Stimulated activated memory B cell treated with anti-CD40 and anti-IgM and Interleukin-4, amounts not matched to agents 10 μg/mL and 1 μg/mL and 100 μg/mL, for 72 hours (primary cell): ENCODE data around the gene ERVH48-1.
A peak's percentile ranks its signal among the peaks of the same experiment; 100 is the strongest.
"Not testable (repeated sequence)": the region's sequence is repeated elsewhere in the genome, so short reads cannot be mapped to it uniquely, and the experiment has no call there.

Experiments used
- ATAC-seq: fragments of 150-1000 bp; cut with Tn5 transposase; 2 replicates; pipeline ENCODE4 v1.10.0; 2021
- H3K27ac Mint-ChIP-seq: one replicate; pipeline ENCODE4 v1.8.0; 2022; ENCODE audit warnings: mild to moderate bottlenecking, mixed read lengths
- H3K27me3 Mint-ChIP-seq: one replicate; pipeline ENCODE4 v1.8.0; 2022; ENCODE audit warnings: mixed read lengths
- H3K36me3 Mint-ChIP-seq: one replicate; pipeline ENCODE4 v1.8.0; 2022; ENCODE audit warnings: mixed read lengths
- H3K4me1 Mint-ChIP-seq: one replicate; pipeline ENCODE4 v1.8.0; 2022; ENCODE audit warnings: mixed read lengths
- H3K4me3 Mint-ChIP-seq: one replicate; pipeline ENCODE4 v1.8.0; 2022; ENCODE audit warnings: mild to moderate bottlenecking, moderate library complexity, mixed read lengths
- H3K9me3 Mint-ChIP-seq: one replicate; pipeline ENCODE4 v1.8.0; 2022; ENCODE audit warnings: mixed read lengths

ERVH48-1 gene

DNA sequence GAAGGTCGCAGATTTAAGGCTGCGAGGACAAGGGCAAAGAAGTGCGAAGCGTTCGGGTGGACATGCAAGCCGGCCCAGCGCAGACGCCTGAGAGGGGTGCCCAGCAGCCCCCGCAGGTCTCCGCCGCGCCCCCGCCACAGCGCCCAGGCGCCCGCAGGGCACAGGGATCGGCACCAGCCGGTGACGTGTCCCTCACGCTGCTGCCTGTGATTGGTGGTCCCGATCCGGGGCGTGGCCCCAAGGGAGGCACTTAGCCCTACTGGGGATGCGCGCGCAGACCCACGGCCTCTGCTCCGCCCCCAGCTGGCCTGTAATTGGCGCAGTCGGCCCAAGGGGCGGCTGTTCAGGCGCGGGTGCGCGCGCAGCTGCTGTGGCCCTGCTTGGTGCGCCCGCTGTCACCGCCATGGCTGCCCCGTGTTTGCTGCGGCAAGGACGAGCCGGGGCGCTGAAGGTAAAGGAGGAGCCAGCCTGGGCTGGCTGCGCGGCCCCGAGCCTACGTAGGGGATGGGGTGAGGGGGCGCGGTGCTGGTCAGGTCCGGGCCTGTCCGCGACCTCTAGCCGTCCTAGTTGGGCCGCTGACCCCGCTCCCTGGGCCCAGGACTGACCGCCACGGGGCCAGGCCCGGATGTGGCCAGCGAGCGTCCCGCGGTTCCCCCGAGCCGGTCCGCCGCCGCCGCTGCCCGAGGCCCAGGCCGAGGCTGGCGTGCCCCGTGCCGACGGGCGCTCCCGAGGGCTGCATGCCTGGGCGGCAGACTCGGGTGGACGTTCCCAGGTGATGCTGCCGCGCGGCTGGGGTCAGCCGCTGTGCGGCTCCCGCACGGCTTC lies 32.3 kb downstream of the ERVH48-1 start, which contains the start of gene NDUFV3:
TSS of gene NDUFV3 (plus strand) at position 379 of the 825 bp plus-strand sequence. CDS start at position 404, 25 bp downstream.
- peaks cover 14% of the 10 kb centered on the region for H3K36me3 Mint-ChIP-seq
- peaks cover 11% of the 10 kb centered on the region for H3K4me1 Mint-ChIP-seq
- H3K27ac Mint-ChIP-seq = peak within 1 kb of the TSS; percentile 89
- H3K9me3 Mint-ChIP-seq = no peaks in the 10 kb centered on the region
- ATAC-seq = peak; percentile 99
- H3K27me3 Mint-ChIP-seq = no peaks in the 10 kb centered on the region
- peak within 1 kb of the TSS; percentile 92 for H3K4me3 Mint-ChIP-seq

DNA sequence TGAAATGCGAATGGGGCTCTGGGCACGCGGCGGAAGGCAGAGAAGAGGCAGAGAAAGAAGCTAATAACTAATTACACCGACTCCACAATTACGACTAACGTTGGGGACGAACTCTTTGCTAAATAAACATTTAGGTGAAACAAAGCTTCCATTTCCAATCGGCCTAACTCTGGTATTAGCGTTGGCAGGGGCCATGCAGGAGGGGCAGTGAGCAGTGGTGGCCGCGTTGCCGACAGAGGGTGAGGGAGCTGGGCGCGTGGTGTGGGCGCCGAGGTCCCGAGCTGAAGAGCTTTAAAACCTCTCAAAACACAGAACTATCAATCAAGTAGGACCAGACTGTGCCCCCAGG lies 32.9 kb downstream of the ERVH48-1 start:
- Mint-ChIP-seq H3K36me3 (peaks cover 8% of the 10 kb centered on the region), H3K27ac (peak overlapping the region; percentile 89), H3K9me3 (no peaks in the 10 kb centered on the region), H3K27me3 (no peaks in the 10 kb centered on the region), H3K4me3 (peak overlapping the region; percentile 92), H3K4me1 (peaks cover 6% of the 10 kb centered on the region)
- ATAC-seq = no peak

DNA sequence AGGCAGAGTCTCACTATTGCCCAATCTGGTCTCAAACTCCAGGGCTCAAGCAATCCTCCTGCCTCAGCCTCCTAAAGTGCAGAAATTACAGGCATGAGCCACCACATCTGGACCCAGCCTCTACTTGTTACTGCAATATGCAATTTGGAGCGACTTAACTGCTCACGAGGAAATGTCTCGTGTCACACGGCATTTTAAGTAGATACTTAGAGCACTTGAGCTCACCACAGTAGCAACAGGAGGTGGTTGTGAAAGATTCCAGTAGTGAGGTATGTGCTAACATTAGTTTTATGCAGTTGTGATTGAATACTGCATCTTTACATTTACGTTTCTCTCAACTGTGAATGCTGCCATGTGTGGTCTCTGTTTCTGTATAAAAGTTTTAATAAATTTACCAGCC lies 38.1 kb downstream of the ERVH48-1 start:
- no peaks in the 10 kb centered on the region for H3K9me3 Mint-ChIP-seq
- H3K4me1 Mint-ChIP-seq = peaks cover 2% of the 10 kb centered on the region
- no peak for ATAC-seq
- H3K4me3 Mint-ChIP-seq = no peak overlapping the region
- peaks cover 6% of the 10 kb centered on the region for H3K36me3 Mint-ChIP-seq
- H3K27me3 Mint-ChIP-seq = no peaks in the 10 kb centered on the region
- no peak overlapping the region for H3K27ac Mint-ChIP-seq

DNA sequence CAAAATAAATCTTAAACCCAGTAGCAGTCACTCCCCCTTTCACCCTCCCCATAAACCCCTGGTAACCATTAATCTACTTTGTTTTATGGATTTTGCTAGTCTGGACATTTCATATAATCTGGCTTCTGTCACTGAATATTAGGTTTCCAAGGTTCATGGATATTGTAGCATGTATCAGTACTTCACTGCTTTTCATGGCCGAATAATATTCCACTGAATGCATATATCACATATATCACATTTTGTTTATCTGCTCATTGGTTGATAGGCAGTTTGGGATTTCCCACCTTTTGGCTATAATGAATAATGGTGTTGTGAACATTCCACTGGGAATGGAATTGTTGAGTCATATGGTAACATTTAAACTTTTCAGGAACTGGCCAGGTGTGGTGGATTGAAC lies 41.5 kb downstream of the ERVH48-1 start:
- Mint-ChIP-seq H3K4me3 (no peak overlapping the region), H3K9me3 (no peaks in the 10 kb centered on the region), H3K27me3 (no peaks in the 10 kb centered on the region), H3K4me1 (peaks cover 16% of the 10 kb centered on the region), H3K36me3 (peaks cover 6% of the 10 kb centered on the region), H3K27ac (no peak overlapping the region)
- ATAC-seq = no peak

DNA sequence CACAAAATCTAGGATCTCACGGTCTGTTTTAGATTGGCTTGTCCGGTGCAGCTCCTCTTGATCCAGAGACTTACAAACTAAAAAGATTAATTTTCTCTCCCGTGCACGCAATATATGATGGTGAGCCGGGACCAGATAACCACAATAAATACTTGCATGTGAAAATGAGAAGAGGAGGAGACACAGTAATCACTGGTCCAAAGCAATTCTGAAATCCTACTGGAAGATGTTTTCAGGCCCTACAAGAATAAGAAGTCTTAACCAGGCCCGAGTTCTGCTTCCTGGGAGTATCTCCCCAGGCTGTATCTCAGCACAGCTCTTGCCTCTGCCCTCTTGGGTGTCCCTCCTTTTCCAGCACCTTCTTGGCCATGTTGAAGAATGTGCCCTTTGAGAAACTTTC lies 45.1 kb downstream of the ERVH48-1 start:
- peaks cover 28% of the 10 kb centered on the region for H3K4me1 Mint-ChIP-seq
- peaks cover 13% of the 10 kb centered on the region for H3K36me3 Mint-ChIP-seq
- no peaks in the 10 kb centered on the region for H3K9me3 Mint-ChIP-seq
- peak overlapping the region; percentile 87 for H3K4me3 Mint-ChIP-seq
- H3K27me3 Mint-ChIP-seq = no peaks in the 10 kb centered on the region
- no peak for ATAC-seq
- peak overlapping the region; percentile 98 for H3K27ac Mint-ChIP-seq

DNA sequence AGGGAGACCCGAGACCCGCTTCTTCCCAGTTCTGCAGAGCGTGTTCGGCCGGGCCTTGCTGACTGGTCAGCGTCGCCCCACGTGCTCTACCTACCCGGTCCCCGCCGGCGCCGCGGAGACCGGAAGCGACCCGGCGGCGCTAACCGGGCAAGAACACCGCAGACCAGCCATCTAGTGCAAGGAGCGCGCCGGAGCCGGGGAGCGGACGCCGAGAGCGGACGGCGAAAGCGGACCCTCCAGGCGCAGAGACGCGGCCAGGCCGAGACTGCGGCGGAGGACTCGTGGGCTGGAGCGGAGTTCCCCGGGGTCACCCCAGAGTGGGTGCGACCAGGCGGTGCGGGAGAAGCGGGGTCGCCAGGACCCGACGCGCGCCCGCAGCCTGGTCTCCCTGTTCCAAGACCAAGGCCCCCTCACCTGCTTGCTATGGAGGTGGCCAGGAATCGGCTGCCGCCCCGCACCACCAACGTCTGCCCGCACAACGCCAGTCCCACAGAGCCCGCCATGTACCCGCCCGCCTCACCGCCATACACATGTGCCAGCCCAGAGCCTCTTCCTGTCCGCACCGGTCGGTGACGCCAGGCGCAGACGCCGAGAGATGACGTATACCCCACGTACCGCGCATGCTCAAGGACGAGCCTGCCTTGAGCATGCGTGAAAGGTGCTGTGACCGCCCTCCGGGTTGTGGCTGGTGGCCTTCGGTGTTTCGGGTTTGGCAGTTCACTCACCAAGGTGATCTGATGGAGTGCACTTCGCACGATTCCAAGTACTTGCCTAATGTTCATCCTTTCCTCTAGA lies 46.2 kb downstream of the ERVH48-1 start, which contains the start of gene WDR4:
TSS of gene WDR4 (minus strand) at position 547 of the 795 bp plus-strand sequence. CDS start at position 503, 44 bp downstream.
- Mint-ChIP-seq H3K36me3 (peaks cover 14% of the 10 kb centered on the region), H3K9me3 (no peaks in the 10 kb centered on the region), H3K4me3 (peak within 1 kb of the TSS; percentile 87), H3K27ac (peak within 1 kb of the TSS; percentile 98), H3K27me3 (no peaks in the 10 kb centered on the region), H3K4me1 (peaks cover 28% of the 10 kb centered on the region)
- ATAC-seq = peak; percentile 98

DNA sequence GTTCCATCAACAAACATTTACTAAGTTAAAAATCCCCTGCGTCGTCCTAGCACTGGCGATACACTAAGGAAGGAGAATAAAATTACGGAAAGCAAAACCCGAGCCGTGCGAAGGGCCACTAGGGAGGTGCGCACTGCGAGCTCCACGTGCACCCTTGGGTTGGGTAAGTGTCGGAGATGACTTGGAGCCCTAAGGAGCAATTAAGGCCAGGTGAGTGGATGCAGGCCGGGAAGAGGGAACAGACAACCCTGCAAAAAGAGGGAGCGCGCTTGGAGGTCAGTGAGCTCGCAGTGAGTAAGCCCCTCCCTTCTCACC lies 46.8 kb downstream of the ERVH48-1 start:
- H3K4me3 Mint-ChIP-seq = peak overlapping the region; percentile 87
- peak; percentile 45 for ATAC-seq
- H3K4me1 Mint-ChIP-seq = peaks cover 28% of the 10 kb centered on the region
- peaks cover 15% of the 10 kb centered on the region for H3K36me3 Mint-ChIP-seq
- H3K27ac Mint-ChIP-seq = peak overlapping the region; percentile 98
- no peaks in the 10 kb centered on the region for H3K27me3 Mint-ChIP-seq
- H3K9me3 Mint-ChIP-seq = no peaks in the 10 kb centered on the region

DNA sequence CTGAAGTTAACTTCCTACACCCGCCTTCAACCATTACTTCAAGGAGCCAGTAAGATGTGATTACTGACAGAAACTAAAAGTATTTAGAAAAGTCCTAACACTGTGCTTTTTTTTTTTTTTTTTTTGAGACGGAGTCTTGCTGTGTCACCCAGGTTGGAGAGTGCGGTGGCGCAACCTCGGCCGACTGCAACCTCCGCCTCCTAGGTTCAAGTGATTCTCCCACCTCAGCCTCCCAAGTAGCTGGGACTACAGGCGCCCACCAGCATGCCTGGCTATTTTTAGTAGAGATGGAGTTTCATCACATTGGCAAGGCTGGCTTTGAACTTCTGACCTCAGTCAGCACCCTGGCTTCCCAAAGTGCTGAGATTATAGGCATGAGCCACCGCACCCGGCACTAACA lies 49.6 kb downstream of the ERVH48-1 start:
- not testable (repeated sequence) for ATAC-seq, H3K9me3 Mint-ChIP-seq, H3K27ac Mint-ChIP-seq, H3K4me3 Mint-ChIP-seq, H3K27me3 Mint-ChIP-seq
- peaks cover 26% of the 10 kb centered on the region for H3K4me1 Mint-ChIP-seq
- peaks cover 25% of the 10 kb centered on the region for H3K36me3 Mint-ChIP-seq

DNA sequence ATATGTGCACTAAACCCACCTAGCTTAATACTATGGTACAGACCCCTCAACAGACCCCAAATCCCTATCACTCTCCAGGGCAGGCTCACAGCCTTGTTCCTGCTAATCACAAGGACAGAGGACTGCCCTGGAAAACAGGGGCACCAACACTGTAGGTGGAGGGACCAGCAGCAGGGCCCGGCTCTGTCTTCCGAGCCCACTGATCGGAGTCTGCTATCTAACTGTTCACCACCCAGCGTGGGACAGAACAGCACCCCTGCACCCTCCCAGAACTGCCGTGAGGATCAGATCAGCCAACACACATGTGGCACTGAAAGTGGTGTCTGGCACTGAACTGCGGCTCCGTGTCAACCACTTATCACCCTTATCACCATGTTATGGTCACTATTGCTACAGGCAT lies 52.3 kb downstream of the ERVH48-1 start:
- H3K4me3 Mint-ChIP-seq = no peak overlapping the region
- peaks cover 5% of the 10 kb centered on the region for H3K4me1 Mint-ChIP-seq
- no peaks in the 10 kb centered on the region for H3K9me3 Mint-ChIP-seq
- no peaks in the 10 kb centered on the region for H3K27me3 Mint-ChIP-seq
- ATAC-seq = no peak
- no peak overlapping the region for H3K27ac Mint-ChIP-seq
- H3K36me3 Mint-ChIP-seq = peaks cover 45% of the 10 kb centered on the region

DNA sequence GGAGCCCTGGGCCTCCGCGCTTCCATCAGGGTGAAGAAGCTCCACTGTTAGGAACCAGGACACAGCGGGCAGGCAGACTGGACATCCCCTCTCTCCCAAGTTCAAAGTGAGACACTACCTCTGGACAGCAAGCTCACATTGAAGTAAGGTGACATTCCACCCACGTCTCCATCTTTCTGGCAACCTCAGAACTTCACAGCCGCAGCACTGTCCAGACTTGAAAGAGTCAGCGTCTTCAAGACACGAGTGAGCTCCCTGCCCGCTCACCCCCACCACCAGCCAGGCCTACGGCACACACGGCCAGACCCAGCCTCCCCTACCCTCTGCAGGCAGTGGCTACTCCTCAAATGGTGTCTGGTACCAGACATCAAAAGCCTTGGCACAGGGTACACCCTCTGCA lies 57.2 kb downstream of the ERVH48-1 start:
- peaks cover 18% of the 10 kb centered on the region for H3K4me1 Mint-ChIP-seq
- peaks cover 64% of the 10 kb centered on the region for H3K36me3 Mint-ChIP-seq
- no peak overlapping the region for H3K4me3 Mint-ChIP-seq
- no peaks in the 10 kb centered on the region for H3K9me3 Mint-ChIP-seq
- no peaks in the 10 kb centered on the region for H3K27me3 Mint-ChIP-seq
- H3K27ac Mint-ChIP-seq = no peak overlapping the region
- ATAC-seq = no peak
